ENCODE data around the gene TFF2.

Gene TFF2

GRCh38 chr21:42366292-42367010 lies 15.7 kb upstream of the TFF2 start, which contains the start of gene TFF1:
TFF1 (minus strand) TSS chr21:42366535; CDS start chr21:42366495, 40 bp downstream.
- no peak for DNase-seq (ENCODE audit: low read depth)

- no peak for DNase-seq (ENCODE audit: low read depth)
These were observed 15.0 kb upstream of the TFF2 start for GRCh38 chr21:42365770-42366169.

- DNase-seq (ENCODE audit: low read depth), result no peak
These were observed 13.6 kb upstream of the TFF2 start for GRCh38 chr21:42364304-42364865.

- DNase-seq (ENCODE audit: low read depth), result no peak
These were observed 12.5 kb upstream of the TFF2 start for GRCh38 chr21:42363312-42363711.

GRCh38 chr21:42362700-42363099 lies 11.9 kb upstream of the TFF2 start:
- DNase-seq (ENCODE audit: low read depth), result no peak

- no peak for DNase-seq (ENCODE audit: low read depth)
These were observed 11.4 kb upstream of the TFF2 start for GRCh38 chr21:42362198-42362597.

- DNase-seq (ENCODE audit: low read depth), result no peak
These were observed 10.5 kb upstream of the TFF2 start for GRCh38 chr21:42361286-42361685.

GRCh38 chr21:42360317-42360716 lies 9.5 kb upstream of the TFF2 start:
- no peak for DNase-seq (ENCODE audit: low read depth)

- DNase-seq (ENCODE audit: low read depth), result no peak
These were observed 8.1 kb upstream of the TFF2 start for GRCh38 chr21:42358937-42359336.

GRCh38 chr21:42358261-42358660 lies 7.5 kb upstream of the TFF2 start:
- no peak for DNase-seq (ENCODE audit: low read depth)

- DNase-seq (ENCODE audit: low read depth), result no peak
These were observed 6.5 kb upstream of the TFF2 start for GRCh38 chr21:42357307-42357706.

GRCh38 chr21:42356650-42357049 lies 5.9 kb upstream of the TFF2 start:
- DNase-seq (ENCODE audit: low read depth), result no peak

GRCh38 chr21:42356046-42356445 lies 5.3 kb upstream of the TFF2 start:
- DNase-seq (ENCODE audit: low read depth), result no peak

- no peak for DNase-seq (ENCODE audit: low read depth)
These were observed 2.8 kb upstream of the TFF2 start for GRCh38 chr21:42353623-42354022.

- DNase-seq (ENCODE audit: low read depth), result no peak
These were observed 1.8 kb upstream of the TFF2 start for GRCh38 chr21:42352441-42353095.

GRCh38 chr21:42351626-42352440 lies 1.0 kb upstream of the TFF2 start:
- DNase-seq (ENCODE audit: low read depth), result no peak

- DNase-seq (ENCODE audit: low read depth), result no peak
These were observed 380 bp downstream of the TFF2 start for GRCh38 chr21:42350318-42350910.

GRCh38 chr21:42349420-42350317 lies 1.1 kb downstream of the TFF2 start:
- DNase-seq (ENCODE audit: low read depth), result no peak

- no peak for DNase-seq (ENCODE audit: low read depth)
These were observed 2.0 kb downstream of the TFF2 start for GRCh38 chr21:42348762-42349161.

GRCh38 chr21:42347601-42348327 lies 3.0 kb downstream of the TFF2 start:
- no peak for DNase-seq (ENCODE audit: low read depth)

Measured in stimulated activated CD8-positive, alpha-beta memory T cell treated with anti-CD3 and anti-CD28 coated beads, Interleukin-15, amount 100 ng/mL, for 1 hour (primary cell).